Liver (tissue), 9 donors: ENCODE measurements around the gene RNH1. TPM values are rescaled to one million over a fixed set of nuclear protein-coding genes. Genes with fewer than 3 reads are reported as not detected.

ENCODE experiments used
- DNase-seq: peaks from one replicate; pipeline ENCODE4 v3.0.0-alpha.2; 2017; ENCODE audit warnings: low spot score
- H3K27ac ChIP-seq, 2 donors: one replicate each; pipeline ENCODE4 v1.7.0; 2013; ENCODE audit warnings: inconsistent platforms in 2 of 2, low read length in 2 of 2, control low read depth in 1 of 2, low read depth in 1 of 2, mild to moderate bottlenecking in 1 of 2
- H3K27me3 ChIP-seq, 4 donors: one replicate each; pipeline versions ENCODE4 v1.6.1 to v1.7.0; 2013; ENCODE audit warnings: low read length in 3 of 4, inconsistent platforms in 1 of 4, mild to moderate bottlenecking in 1 of 4, moderate library complexity in 1 of 4; ENCODE audit not compliant: control insufficient read depth in 4 of 4, insufficient read depth in 4 of 4
- H3K36me3 ChIP-seq, 4 donors: one replicate each; pipeline versions ENCODE4 v1.6.1 to v1.7.0; 2013; ENCODE audit warnings: low read length in 3 of 4, mild to moderate bottlenecking in 3 of 4, low read depth in 1 of 4, moderate library complexity in 1 of 4; ENCODE audit not compliant: control insufficient read depth in 4 of 4, insufficient read depth in 3 of 4
- H3K4me1 ChIP-seq, 4 donors: one replicate each; pipeline versions ENCODE4 v1.6.1 to v1.7.0; 2013; ENCODE audit warnings: low read length in 3 of 4, mild to moderate bottlenecking in 3 of 4, moderate library complexity in 1 of 4; ENCODE audit not compliant: control insufficient read depth in 4 of 4, insufficient read depth in 4 of 4
- H3K4me3 ChIP-seq, 3 donors: one replicate each; pipeline versions ENCODE4 v1.6.1 to v1.7.0; 2013; ENCODE audit warnings: low read length in 3 of 3, control low read depth in 1 of 3, low read depth in 1 of 3, mild to moderate bottlenecking in 1 of 3
- H3K9ac ChIP-seq, 2 donors: one replicate each; pipeline ENCODE4 v1.7.0; 2013; ENCODE audit warnings: low read length in 2 of 2, mild to moderate bottlenecking in 2 of 2, moderate library complexity in 2 of 2, control low read depth in 1 of 2, low read depth in 1 of 2
- H3K9me3 ChIP-seq, 4 donors: one replicate each; pipeline versions ENCODE4 v1.6.1 to v1.7.0; 2013; ENCODE audit warnings: low read length in 3 of 4; ENCODE audit not compliant: control insufficient read depth in 4 of 4
- ATF3 ChIP-seq: IDR thresholded peaks from 2 replicates; pipeline ENCODE4 v1.6.1; 2016; ENCODE audit warnings: antibody characterized with exemption
- CTCF ChIP-seq: fragments of 150-350 bp; IDR thresholded peaks from 2 replicates; pipeline ENCODE4 v1.5.1; 2017; ENCODE audit warnings: improper control_type of control experiment, low read depth, low read length; ENCODE audit not compliant: missing input control
- EGR1 ChIP-seq, 2 donors: IDR thresholded peaks; 2 replicates each; pipeline ENCODE4 v1.6.1; 2016 to 2018; ENCODE audit warnings: antibody characterized with exemption in 2 of 2, low read depth in 2 of 2
- HNF4A ChIP-seq, 2 donors: conservative IDR thresholded peaks; 2 replicates each; pipeline ENCODE4 v1.6.1; 2016; ENCODE audit warnings: antibody characterized with exemption in 2 of 2, mild to moderate bottlenecking in 2 of 2
- HNF4G ChIP-seq: IDR thresholded peaks from 2 replicates; pipeline ENCODE4 v1.6.1; 2016; ENCODE audit warnings: antibody characterized with exemption
- MAX ChIP-seq: IDR thresholded peaks from 2 replicates; pipeline ENCODE4 v1.6.1; 2016; ENCODE audit warnings: antibody characterized with exemption
- NR2F2 ChIP-seq: IDR thresholded peaks from 2 replicates; pipeline ENCODE4 v1.6.1; 2016; ENCODE audit warnings: antibody characterized with exemption
- RAD21 ChIP-seq, 2 donors: IDR thresholded peaks; 2 replicates each; pipeline ENCODE4 v1.6.1; 2016; ENCODE audit warnings: antibody characterized with exemption in 2 of 2, mild to moderate bottlenecking in 2 of 2
- RXRA ChIP-seq, 2 donors: IDR thresholded peaks; 2 replicates each; pipeline ENCODE4 v1.6.1; 2017 to 2018; ENCODE audit warnings: antibody characterized with exemption in 2 of 2, mild to moderate bottlenecking in 1 of 2
- SP1 ChIP-seq: IDR thresholded peaks from 2 replicates; pipeline ENCODE4 v1.6.1; 2018; ENCODE audit warnings: antibody characterized with exemption, mild to moderate bottlenecking
- TAF1 ChIP-seq: conservative IDR thresholded peaks from 2 replicates; pipeline ENCODE4 v1.6.1; 2016; ENCODE audit warnings: antibody characterized with exemption, mild to moderate bottlenecking
- YY1 ChIP-seq: IDR thresholded peaks from 2 replicates; pipeline ENCODE4 v1.6.1; 2016; ENCODE audit warnings: antibody characterized with exemption, mild to moderate bottlenecking
- ZBTB33 ChIP-seq: IDR thresholded peaks from 2 replicates; pipeline ENCODE4 v1.6.1; 2016; ENCODE audit warnings: antibody characterized with exemption
- WGBS: extraction: QIAGEN DNeasy Blood & Tissue Kit; methylation state at CpG from one replicate; pipeline ENCODE4 v1.1.7; 2013; 5-methylcytosine and 5-hydroxymethylcytosine counted together
- polyA plus RNA-seq, 2 donors: library from polyadenylated mRNA; stranded (reverse) in 1 of 2; unstranded in 1 of 2; fragments of 200-250 nt in 1 of 2; fragments of >200 nt in 1 of 2; fragmentation: Nextera tagmentation in 1 of 2; extraction: Ambion mirVana in 1 of 2; gene quantifications; one replicate each; pipeline versions ENCODE4 v1.2.1 to v1.2.3, GENCODE V29; 2013 to 2015
- total RNA-seq, 2 donors: library from RNA; depleted of rRNA; stranded (reverse); fragments of >200 nt; gene quantifications; one replicate each; pipeline ENCODE4 v1.2.3, GENCODE V29; 2014
- donor health status: healthy.
- donor health status: healthy.
- donor health status: healthy.
- donor health status: healthy.
- donor health status: healthy.

RNH1 gene
- total and polyA plus RNA-seq, 4 donors: 68.5 to 99.1 (median 76.8) TPM

- Histone ChIP-seq H3K9ac (no peak overlapping the region), H3K27ac (no peak overlapping the region), H3K27me3 (no peaks in the 10 kb centered on the region), H3K4me3 (no peak overlapping the region), H3K36me3 (peaks cover 25 to 77% (median 36%) of the 10 kb centered on the region in 4 donors), H3K4me1 (no peaks in the 10 kb centered on the region), H3K9me3 (no peaks in the 10 kb centered on the region)
- DNase-seq: no peak
- TF ChIP-seq HNF4A (conservative IDR thresholded peaks at IDR 0.05) (no peak), RAD21 (IDR thresholded peaks at IDR 0.05) (no peak), ZBTB33 (no peak), RXRA (IDR thresholded peaks at IDR 0.05) (no peak)
- WGBS: 98% methylated on average over 31 of the region's 31 CpGs
Observed at GRCh38 chr11:497565-498296, 9.3 kb downstream of the RNH1 start.

- Histone ChIP-seq H3K9ac (no peak overlapping the region), H3K27me3 (no peaks in the 10 kb centered on the region), H3K9me3 (no peaks in the 10 kb centered on the region), H3K4me3 (no peak overlapping the region), H3K36me3 (peaks cover 25 to 79% (median 37%) of the 10 kb centered on the region in 4 donors), H3K4me1 (no peaks in the 10 kb centered on the region), H3K27ac (no peak overlapping the region)
- WGBS: 96% methylated on average over 34 of the region's 34 CpGs
- DNase-seq: no peak
- TF ChIP-seq HNF4G: no peak
- TF ChIP-seq SP1: no peak
- no peak for TF ChIP-seq RXRA (IDR thresholded peaks at IDR 0.05)
- no peak for TF ChIP-seq NR2F2
- no peak for TF ChIP-seq ZBTB33
- TF ChIP-seq TAF1: no peak
- TF ChIP-seq RAD21 (IDR thresholded peaks at IDR 0.05): no peak
- no peak for TF ChIP-seq ATF3
- TF ChIP-seq CTCF: no peak
- TF ChIP-seq HNF4A (conservative IDR thresholded peaks at IDR 0.05): no peak
- no peak for TF ChIP-seq MAX
- no peak for TF ChIP-seq EGR1 (IDR thresholded peaks at IDR 0.05; ENCODE audit: low read depth in 2 of 2)
- no peak for TF ChIP-seq YY1
Observed at GRCh38 chr11:496834-497564, 10.0 kb downstream of the RNH1 start.
